Measurements from ENCODE around the gene HOXB1. TPM values are rescaled to one million over a fixed set of nuclear protein-coding genes. Genes with fewer than 3 reads are reported as not detected.
"Not testable (repeated sequence)": the region's sequence is repeated elsewhere in the genome, so short reads cannot be mapped to it uniquely, and the experiment has no call there.

HOXB1 gene
- total RNA-seq, 1 experiment from 2014 or later: not detected

DNA sequence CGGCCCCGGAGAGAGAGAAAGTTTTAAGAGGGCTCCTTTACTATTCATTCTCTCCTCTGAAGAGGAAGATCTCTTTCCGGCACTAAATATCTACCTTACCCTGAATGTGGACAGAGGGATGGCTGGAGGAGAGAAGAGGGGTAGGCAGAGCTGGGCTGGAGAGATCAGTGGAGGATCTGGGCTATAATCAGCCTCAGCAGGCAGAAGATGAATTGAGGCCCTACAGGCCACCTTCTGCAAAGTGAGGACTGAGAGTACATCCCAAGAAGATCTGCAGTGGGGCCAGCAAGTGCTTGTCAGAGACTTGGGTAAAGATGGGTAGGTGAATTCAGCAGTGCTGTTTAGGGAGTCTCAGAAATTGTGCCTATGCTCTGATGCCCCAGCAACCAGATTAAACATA is 6.5 kb upstream of the HOXB1 start:
- POLR2A ChIA-PET (ENCODE audit: unreplicated experiment): interaction anchor here (0.7 kb wide), 1 partner anchor 237 kb away, joined by 5 read pairs; no protein-coding TSS in a partner anchor
- H3K4me2 ChIP-seq: no peak overlapping the region

DNA sequence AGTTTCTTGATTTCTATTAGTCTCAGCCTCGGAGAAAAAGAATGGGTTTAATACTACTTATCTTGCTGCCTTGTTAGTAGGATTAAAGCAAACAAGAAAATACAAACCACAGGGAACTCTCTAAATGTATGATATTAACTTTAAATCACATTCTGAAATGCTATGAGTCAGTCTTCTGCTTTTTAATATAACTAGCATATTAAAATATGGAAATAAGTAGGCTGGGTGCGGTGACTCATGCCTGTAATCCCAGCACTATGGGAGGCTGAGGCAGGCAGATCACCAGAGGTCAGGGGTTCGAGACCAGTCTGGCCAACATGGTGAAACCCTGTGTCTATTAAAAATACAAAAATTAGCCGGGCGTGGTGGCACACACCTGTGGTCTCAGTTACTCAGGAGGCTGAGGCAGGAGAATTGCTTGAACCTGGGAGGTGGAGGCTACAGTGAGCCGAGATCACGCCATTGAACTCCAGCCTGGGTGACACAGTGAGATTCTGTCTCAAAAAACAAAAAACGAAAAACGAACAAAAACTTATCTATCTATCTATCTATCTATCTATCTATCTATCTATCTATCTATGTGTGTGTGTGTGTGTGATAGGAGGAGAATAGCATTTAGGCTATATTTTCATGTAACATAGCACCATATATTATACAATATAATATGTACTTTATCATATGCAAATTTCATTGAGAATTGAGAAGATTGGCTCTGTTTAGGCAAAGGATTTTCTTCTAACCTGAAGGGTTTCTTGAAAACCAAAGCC is 5.2 kb upstream of the HOXB1 start:
- H3K36me3 ChIP-seq (ENCODE audit: low read depth); H3K27me3 ChIP-seq (ENCODE audit: insufficient read depth, low read depth); H2AFZ ChIP-seq; H3F3A ChIP-seq (ENCODE audit: insufficient read depth, low read depth); intact Hi-C loops (cut with micrococcal nuclease; ENCODE audit: unreplicated experiment); H3K79me2 ChIP-seq (ENCODE audit: low read depth); H3K4me2 ChIP-seq; BruUV-seq (replicated peaks); DNase-seq; H4K20me1 ChIP-seq (ENCODE audit: insufficient read depth); H3K9me3 ChIP-seq (ENCODE audit: insufficient read depth, low read depth); POLR2A ChIA-PET (ENCODE audit: unreplicated experiment); H3K4me3 ChIP-seq; CTCF ChIA-PET; H3K27ac ChIP-seq; H3K9me2 ChIP-seq (ENCODE audit: insufficient read depth): not testable (repeated sequence)
- 0 out of 2 replicates have a peak, but pooled peaks cover 13% of the 10 kb centered on the region for H3K4me1 ChIP-seq (replicated peaks; ENCODE audit: insufficient read depth)

More for the DNA sequence above, 6.5 kb upstream of the HOXB1 start:
- Histone ChIP-seq H2AFZ (no peak overlapping the region), H3K9me3 (ENCODE audit: insufficient read depth, low read depth) (no peaks in the 10 kb centered on the region), H3K27me3 (ENCODE audit: insufficient read depth, low read depth) (no peaks in the 10 kb centered on the region), H3F3A (ENCODE audit: insufficient read depth, low read depth) (peaks cover 8% of the 10 kb centered on the region; the same call in 1 of the 2 replicates), H4K20me1 (ENCODE audit: insufficient read depth) (no peaks in the 10 kb centered on the region), H3K79me2 (ENCODE audit: low read depth) (no peaks in the 10 kb centered on the region), H3K9me2 (ENCODE audit: insufficient read depth) (no peaks in the 10 kb centered on the region), H3K4me1 (replicated peaks; ENCODE audit: insufficient read depth) (0 out of 2 replicates have a peak, but pooled peaks cover 13% of the 10 kb centered on the region), H3K36me3 (ENCODE audit: low read depth) (no peaks in the 10 kb centered on the region), H3K4me3 (no peak overlapping the region), H3K27ac (no peak overlapping the region)
- CTCF ChIA-PET: no interaction called here
- no TSS peak for BruUV-seq (replicated peaks)
- TF ChIP-seq, protein P1, sequence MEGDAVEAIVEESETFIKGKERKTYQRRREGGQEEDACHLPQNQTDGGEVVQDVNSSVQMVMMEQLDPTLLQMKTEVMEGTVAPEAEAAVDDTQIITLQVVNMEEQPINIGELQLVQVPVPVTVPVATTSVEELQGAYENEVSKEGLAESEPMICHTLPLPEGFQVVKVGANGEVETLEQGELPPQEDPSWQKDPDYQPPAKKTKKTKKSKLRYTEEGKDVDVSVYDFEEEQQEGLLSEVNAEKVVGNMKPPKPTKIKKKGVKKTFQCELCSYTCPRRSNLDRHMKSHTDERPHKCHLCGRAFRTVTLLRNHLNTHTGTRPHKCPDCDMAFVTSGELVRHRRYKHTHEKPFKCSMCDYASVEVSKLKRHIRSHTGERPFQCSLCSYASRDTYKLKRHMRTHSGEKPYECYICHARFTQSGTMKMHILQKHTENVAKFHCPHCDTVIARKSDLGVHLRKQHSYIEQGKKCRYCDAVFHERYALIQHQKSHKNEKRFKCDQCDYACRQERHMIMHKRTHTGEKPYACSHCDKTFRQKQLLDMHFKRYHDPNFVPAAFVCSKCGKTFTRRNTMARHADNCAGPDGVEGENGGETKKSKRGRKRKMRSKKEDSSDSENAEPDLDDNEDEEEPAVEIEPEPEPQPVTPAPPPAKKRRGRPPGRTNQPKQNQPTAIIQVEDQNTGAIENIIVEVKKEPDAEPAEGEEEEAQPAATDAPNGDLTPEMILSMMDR (conservative IDR thresholded peaks at IDR 0.05): no peak
- no peak for TF ChIP-seq EZH2 (IDR thresholded peaks at IDR 0.05; ENCODE audit: low read depth)
- DNase-seq: no peak
- intact Hi-C loops (cut with micrococcal nuclease; ENCODE audit: unreplicated experiment): no loop called here

DNA sequence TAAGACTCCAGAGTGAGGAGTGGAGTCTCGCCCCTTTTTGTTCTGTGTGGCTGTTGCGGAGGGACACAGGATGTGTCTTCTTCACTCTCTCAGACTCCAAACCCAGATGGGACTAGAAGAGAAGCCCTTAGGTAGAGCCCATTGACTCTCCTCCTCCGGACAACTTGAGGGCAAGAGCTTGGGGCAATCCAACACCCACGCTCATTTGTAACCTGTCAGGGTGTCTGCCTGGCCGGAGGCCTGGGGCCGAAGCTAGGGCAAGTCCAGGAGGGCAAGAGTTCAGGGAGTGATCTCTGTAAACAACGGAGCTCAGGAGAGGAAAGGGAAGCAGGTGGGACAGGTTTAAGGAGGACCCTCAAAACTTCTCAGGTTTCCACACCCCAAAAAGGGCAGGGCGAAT is 1.4 kb upstream of the HOXB1 start:
- POLR2A ChIA-PET (ENCODE audit: unreplicated experiment): no interaction called here
- CTCF ChIA-PET: no interaction called here
- intact Hi-C loops (cut with micrococcal nuclease; ENCODE audit: unreplicated experiment): no loop called here

More for the DNA sequence above, 1.4 kb upstream of the HOXB1 start:
- 0 out of 2 replicates have a peak, but pooled peaks cover 9% of the 10 kb centered on the region for H3K4me1 ChIP-seq (replicated peaks; ENCODE audit: insufficient read depth)
- H3K4me2 ChIP-seq: no peak overlapping the region
- no peak overlapping the region for H3K4me3 ChIP-seq
- no peaks in the 10 kb centered on the region for H3K36me3 ChIP-seq (ENCODE audit: low read depth)
- H2AFZ ChIP-seq: no peak overlapping the region
- H3K27ac ChIP-seq: no peak overlapping the region
- BruUV-seq (replicated peaks): no TSS peak
- no peaks in the 10 kb centered on the region for H4K20me1 ChIP-seq (ENCODE audit: insufficient read depth)
- peaks cover 4% of the 10 kb centered on the region; the same call in 1 of the 2 replicates for H3F3A ChIP-seq (ENCODE audit: insufficient read depth, low read depth)
- no peak for TF ChIP-seq EZH2 (IDR thresholded peaks at IDR 0.05; ENCODE audit: low read depth)
- TF ChIP-seq, protein P1 (conservative IDR thresholded peaks at IDR 0.05): no peak
- DNase-seq: no peak
- H3K9me2 ChIP-seq (ENCODE audit: insufficient read depth): no peaks in the 10 kb centered on the region
- no peaks in the 10 kb centered on the region for H3K79me2 ChIP-seq (ENCODE audit: low read depth)
- H3K27me3 ChIP-seq (ENCODE audit: insufficient read depth, low read depth): no peaks in the 10 kb centered on the region
- H3K9me3 ChIP-seq (ENCODE audit: insufficient read depth, low read depth): no peaks in the 10 kb centered on the region

Data from PC-9 (cell line).